Measurements from ENCODE around the gene COG6.

DNA sequence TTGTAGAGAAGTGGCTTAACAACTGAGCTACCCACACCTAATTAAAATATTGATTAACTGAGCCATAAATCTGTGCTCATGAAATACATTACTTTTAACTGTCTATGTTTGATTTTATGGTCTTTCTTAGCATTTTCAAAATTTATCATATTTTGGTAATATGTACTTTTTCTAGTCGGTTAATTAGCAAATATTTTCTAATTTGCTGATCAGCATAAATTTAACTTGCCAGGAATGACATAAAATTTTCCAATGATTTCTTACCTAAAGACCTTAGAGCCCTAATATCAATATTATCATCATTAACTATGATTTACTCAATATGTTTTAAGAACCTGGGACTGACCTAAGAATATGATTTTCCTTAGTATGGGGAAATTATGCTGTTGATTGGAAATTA is 19.9 kb upstream of the COG6 start:
- TF ChIP-seq TARDBP (IDR thresholded peaks at IDR 0.05) (no peak), FOXM1 (IDR thresholded peaks at IDR 0.05; ENCODE audit: borderline replicate concordance) (no peak), SUZ12 (IDR thresholded peaks at IDR 0.05) (no peak), ARNT (IDR thresholded peaks at IDR 0.05) (no peak), BHLHE40 (IDR thresholded peaks at IDR 0.05; ENCODE audit: borderline replicate concordance) (no peak), FOXA1 (IDR thresholded peaks at IDR 0.05) (no peak), HDGF (IDR thresholded peaks at IDR 0.05; ENCODE audit: borderline replicate concordance) (no peak)
- TF ChIP-seq, protein P1, sequence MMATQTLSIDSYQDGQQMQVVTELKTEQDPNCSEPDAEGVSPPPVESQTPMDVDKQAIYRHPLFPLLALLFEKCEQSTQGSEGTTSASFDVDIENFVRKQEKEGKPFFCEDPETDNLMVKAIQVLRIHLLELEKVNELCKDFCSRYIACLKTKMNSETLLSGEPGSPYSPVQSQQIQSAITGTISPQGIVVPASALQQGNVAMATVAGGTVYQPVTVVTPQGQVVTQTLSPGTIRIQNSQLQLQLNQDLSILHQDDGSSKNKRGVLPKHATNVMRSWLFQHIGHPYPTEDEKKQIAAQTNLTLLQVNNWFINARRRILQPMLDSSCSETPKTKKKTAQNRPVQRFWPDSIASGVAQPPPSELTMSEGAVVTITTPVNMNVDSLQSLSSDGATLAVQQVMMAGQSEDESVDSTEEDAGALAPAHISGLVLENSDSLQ (IDR thresholded peaks at IDR 0.05) = no peak
